IPS-15b (cell line): ENCODE results near the gene MTFMT.
A peak's percentile ranks its signal among the peaks of the same experiment; 100 is the strongest.

Experiments used
- H3K27me3 ChIP-seq: one replicate; pipeline ENCODE4 v1.6.1; 2013; ENCODE audit warnings: low read length; ENCODE audit not compliant: control insufficient read depth, insufficient read depth
- H3K36me3 ChIP-seq: one replicate; pipeline ENCODE4 v1.6.1; 2013; ENCODE audit warnings: low read length; ENCODE audit not compliant: control insufficient read depth, insufficient read depth
- H3K4me1 ChIP-seq: one replicate; pipeline ENCODE4 v1.6.1; 2013; ENCODE audit warnings: mild to moderate bottlenecking, low read length; ENCODE audit not compliant: control insufficient read depth, insufficient read depth
- H3K4me3 ChIP-seq: one replicate; pipeline ENCODE4 v1.5.1; 2013; ENCODE audit warnings: low read depth, low read length
- H3K9ac ChIP-seq: one replicate; pipeline ENCODE4 v1.6.1; 2013; ENCODE audit warnings: low read depth, mild to moderate bottlenecking, low read length
- H3K9me3 ChIP-seq: one replicate; pipeline ENCODE4 v1.6.1; 2013; ENCODE audit warnings: mild to moderate bottlenecking, low read length; ENCODE audit not compliant: control insufficient read depth, insufficient read depth

The MTFMT gene

GRCh38 chr15:64993290-64993689 is 36.1 kb downstream of the MTFMT start:
- H3K4me3 ChIP-seq: no peak overlapping the region
- peaks cover 2% of the 10 kb centered on the region for H3K4me1 ChIP-seq
- H3K9ac ChIP-seq: no peak overlapping the region

GRCh38 chr15:64991536-64992135 is 37.8 kb downstream of the MTFMT start:
- Histone ChIP-seq H3K9ac (no peak overlapping the region), H3K4me3 (no peak overlapping the region), H3K27me3 (no peaks in the 10 kb centered on the region), H3K4me1 (peaks cover 2% of the 10 kb centered on the region), H3K36me3 (no peaks in the 10 kb centered on the region), H3K9me3 (no peaks in the 10 kb centered on the region)

More at GRCh38 chr15:64993290-64993689, 36.1 kb downstream of the MTFMT start:
- Histone ChIP-seq H3K9me3 (no peaks in the 10 kb centered on the region), H3K36me3 (no peaks in the 10 kb centered on the region), H3K27me3 (no peaks in the 10 kb centered on the region)

- no peaks in the 10 kb centered on the region for H3K27me3 ChIP-seq
- no peaks in the 10 kb centered on the region for H3K9me3 ChIP-seq
- peak overlapping the region; percentile 96 for H3K4me3 ChIP-seq
- peak overlapping the region; percentile 83 for H3K9ac ChIP-seq
- H3K4me1 ChIP-seq: peaks cover 2% of the 10 kb centered on the region
- H3K36me3 ChIP-seq: no peaks in the 10 kb centered on the region
Measured at GRCh38 chr15:64990168-64990470, 39.3 kb downstream of the MTFMT start.

GRCh38 chr15:64989416-64990167 is 39.8 kb downstream of the MTFMT start, which contains the start of gene SPG21:
Gene SPG21, minus strand, starts transcription at chr15:64989914. Its CDS starts 6,345 bp downstream, at chr15:64983569.
- H3K36me3 ChIP-seq: no peaks in the 10 kb centered on the region
- H3K9me3 ChIP-seq: no peaks in the 10 kb centered on the region
- no peaks in the 10 kb centered on the region for H3K27me3 ChIP-seq
- H3K4me3 ChIP-seq: peak within 1 kb of the TSS; percentile 96
- peaks cover 2% of the 10 kb centered on the region for H3K4me1 ChIP-seq
- peak within 1 kb of the TSS; percentile 94 for H3K9ac ChIP-seq

GRCh38 chr15:64987136-64987535 is 42.3 kb downstream of the MTFMT start:
- H3K9ac ChIP-seq: no peak overlapping the region
- no peak overlapping the region for H3K4me3 ChIP-seq
- H3K36me3 ChIP-seq: no peaks in the 10 kb centered on the region
- H3K27me3 ChIP-seq: no peaks in the 10 kb centered on the region
- peaks cover 2% of the 10 kb centered on the region for H3K4me1 ChIP-seq
- no peaks in the 10 kb centered on the region for H3K9me3 ChIP-seq

GRCh38 chr15:64985366-64986033 is 43.9 kb downstream of the MTFMT start:
- no peaks in the 10 kb centered on the region for H3K36me3 ChIP-seq
- H3K9me3 ChIP-seq: no peaks in the 10 kb centered on the region
- H3K4me3 ChIP-seq: no peak overlapping the region
- no peak overlapping the region for H3K9ac ChIP-seq
- H3K27me3 ChIP-seq: no peaks in the 10 kb centered on the region
- H3K4me1 ChIP-seq: peaks cover 2% of the 10 kb centered on the region

- no peaks in the 10 kb centered on the region for H3K36me3 ChIP-seq
Measured at GRCh38 chr15:64982472-64982871, 47.0 kb downstream of the MTFMT start.

GRCh38 chr15:64981812-64982431 is 47.5 kb downstream of the MTFMT start:
- Histone ChIP-seq H3K36me3 (no peaks in the 10 kb centered on the region), H3K9me3 (no peaks in the 10 kb centered on the region), H3K27me3 (no peaks in the 10 kb centered on the region), H3K4me1 (peaks cover 9% of the 10 kb centered on the region), H3K4me3 (no peak overlapping the region), H3K9ac (no peak overlapping the region)

More at GRCh38 chr15:64982472-64982871, 47.0 kb downstream of the MTFMT start:
- H3K4me1 ChIP-seq: peaks cover 9% of the 10 kb centered on the region
- H3K27me3 ChIP-seq: no peaks in the 10 kb centered on the region
- H3K9ac ChIP-seq: no peak overlapping the region
- no peaks in the 10 kb centered on the region for H3K9me3 ChIP-seq
- H3K4me3 ChIP-seq: no peak overlapping the region

- no peak overlapping the region for H3K4me3 ChIP-seq
- H3K36me3 ChIP-seq: no peaks in the 10 kb centered on the region
- peaks cover 9% of the 10 kb centered on the region for H3K4me1 ChIP-seq
- H3K9ac ChIP-seq: no peak overlapping the region
- H3K27me3 ChIP-seq: no peaks in the 10 kb centered on the region
- H3K9me3 ChIP-seq: no peaks in the 10 kb centered on the region
Measured at GRCh38 chr15:64979252-64979710, 50.2 kb downstream of the MTFMT start.

GRCh38 chr15:64975390-64975789 is 54.0 kb downstream of the MTFMT start:
- no peaks in the 10 kb centered on the region for H3K27me3 ChIP-seq
- H3K9me3 ChIP-seq: no peaks in the 10 kb centered on the region
- no peaks in the 10 kb centered on the region for H3K36me3 ChIP-seq
- H3K9ac ChIP-seq: no peak overlapping the region
- H3K4me3 ChIP-seq: no peak overlapping the region
- H3K4me1 ChIP-seq: peaks cover 9% of the 10 kb centered on the region

- Histone ChIP-seq H3K9ac (no peak overlapping the region), H3K27me3 (no peaks in the 10 kb centered on the region), H3K4me3 (no peak overlapping the region), H3K36me3 (peaks cover 10% of the 10 kb centered on the region), H3K9me3 (no peaks in the 10 kb centered on the region), H3K4me1 (no peaks in the 10 kb centered on the region)
Measured at GRCh38 chr15:64970698-64971097, 58.7 kb downstream of the MTFMT start.
